ENCODE results near the gene SPECC1. TPM values are rescaled to one million over a fixed set of nuclear protein-coding genes. Genes with fewer than 3 reads are reported as not detected.

The SPECC1 gene
- total RNA-seq, 1 donor from 2014 or later = 31.0 TPM

DNA sequence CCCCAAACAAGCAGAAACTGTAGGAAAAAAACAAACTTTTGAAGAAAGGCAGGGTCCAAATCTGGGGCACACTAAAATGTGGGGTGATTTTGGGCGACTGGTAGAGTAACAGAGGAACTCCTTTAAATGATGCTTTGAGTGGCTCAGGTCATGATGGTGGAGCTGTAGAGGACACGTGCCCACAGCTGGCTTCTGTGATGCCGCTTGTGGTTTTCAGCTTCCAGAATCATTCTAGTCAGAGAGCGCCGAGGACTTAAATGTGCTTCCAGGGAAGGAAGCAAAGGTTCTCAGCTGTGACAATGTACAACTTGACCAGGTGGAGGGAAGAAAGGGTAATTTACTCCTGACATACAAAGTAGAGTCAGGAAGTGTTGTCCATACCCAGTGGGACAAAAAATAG lies 295.8 kb downstream of the SPECC1 start:
- TF ChIP-seq, protein P1, sequence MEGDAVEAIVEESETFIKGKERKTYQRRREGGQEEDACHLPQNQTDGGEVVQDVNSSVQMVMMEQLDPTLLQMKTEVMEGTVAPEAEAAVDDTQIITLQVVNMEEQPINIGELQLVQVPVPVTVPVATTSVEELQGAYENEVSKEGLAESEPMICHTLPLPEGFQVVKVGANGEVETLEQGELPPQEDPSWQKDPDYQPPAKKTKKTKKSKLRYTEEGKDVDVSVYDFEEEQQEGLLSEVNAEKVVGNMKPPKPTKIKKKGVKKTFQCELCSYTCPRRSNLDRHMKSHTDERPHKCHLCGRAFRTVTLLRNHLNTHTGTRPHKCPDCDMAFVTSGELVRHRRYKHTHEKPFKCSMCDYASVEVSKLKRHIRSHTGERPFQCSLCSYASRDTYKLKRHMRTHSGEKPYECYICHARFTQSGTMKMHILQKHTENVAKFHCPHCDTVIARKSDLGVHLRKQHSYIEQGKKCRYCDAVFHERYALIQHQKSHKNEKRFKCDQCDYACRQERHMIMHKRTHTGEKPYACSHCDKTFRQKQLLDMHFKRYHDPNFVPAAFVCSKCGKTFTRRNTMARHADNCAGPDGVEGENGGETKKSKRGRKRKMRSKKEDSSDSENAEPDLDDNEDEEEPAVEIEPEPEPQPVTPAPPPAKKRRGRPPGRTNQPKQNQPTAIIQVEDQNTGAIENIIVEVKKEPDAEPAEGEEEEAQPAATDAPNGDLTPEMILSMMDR (IDR thresholded peaks at IDR 0.05) = no peak
- ATAC-seq (no peak), DNase-seq (no peak)
- Histone ChIP-seq H3K27ac (no peak overlapping the region), H3K36me3 (no peaks in the 10 kb centered on the region), H3K4me3 (no peak overlapping the region), H3K4me1 (no peaks in the 10 kb centered on the region), H3K9me3 (peaks cover 13% of the 10 kb centered on the region), H3K27me3 (no peaks in the 10 kb centered on the region)
- intact Hi-C loops (cut with DNase I) = no loop called here

DNA sequence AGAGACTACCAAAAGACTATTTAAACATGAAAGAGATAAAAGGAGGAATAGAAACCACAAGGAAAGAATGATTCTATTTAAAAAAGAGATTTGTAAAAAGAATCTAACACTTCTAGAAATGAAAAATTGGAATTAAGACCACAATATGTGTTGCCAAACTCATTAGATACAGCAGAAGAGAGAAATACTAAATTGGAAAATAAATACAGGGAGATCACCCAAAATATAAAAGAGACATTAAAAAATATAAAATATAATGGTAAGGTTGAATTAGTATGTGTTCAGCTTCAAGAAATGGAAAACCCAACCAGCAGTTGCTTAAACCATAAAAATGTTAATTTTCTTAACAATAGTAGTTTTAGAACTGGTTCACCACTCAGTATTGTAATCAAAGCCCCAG lies 297.8 kb downstream of the SPECC1 start:
- Histone ChIP-seq H3K36me3 (no peaks in the 10 kb centered on the region), H3K27ac (no peak overlapping the region), H3K4me1 (no peaks in the 10 kb centered on the region), H3K27me3 (no peaks in the 10 kb centered on the region), H3K9me3 (peaks cover 13% of the 10 kb centered on the region), H3K4me3 (no peak overlapping the region)
- intact Hi-C loops (cut with DNase I) = no loop called here
- ATAC-seq (no peak), DNase-seq (no peak)
- TF ChIP-seq, protein P1 (IDR thresholded peaks at IDR 0.05) = no peak

DNA sequence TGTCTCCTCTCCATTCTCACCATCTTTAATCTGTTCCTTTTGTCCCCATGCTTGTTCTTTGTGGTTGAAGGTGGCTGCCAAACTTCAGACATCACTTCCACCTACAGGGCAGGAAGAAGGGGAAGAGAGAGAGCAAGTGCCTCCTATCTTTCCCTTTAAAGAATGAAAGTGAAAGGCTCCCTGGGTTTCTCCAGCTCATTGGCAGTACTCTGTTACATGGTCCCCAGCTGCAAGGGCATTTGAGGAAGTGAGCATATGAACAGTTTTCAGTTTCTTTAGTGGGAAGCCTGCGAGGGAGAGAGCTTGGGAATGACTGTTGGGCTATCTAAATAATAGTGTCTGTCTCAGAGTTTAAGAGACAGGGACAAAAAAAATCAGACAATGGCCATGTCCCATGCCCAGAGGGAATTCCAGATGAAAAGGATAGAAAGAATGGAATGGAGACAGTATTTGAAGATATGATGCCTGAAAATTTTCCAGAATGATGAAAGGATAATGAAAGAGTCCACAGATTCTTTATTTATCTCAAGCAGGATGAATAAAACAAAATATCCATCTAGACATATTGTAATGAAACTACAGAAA lies 298.3 kb downstream of the SPECC1 start:
- intact Hi-C loops (cut with DNase I) = no loop called here
- no peak for DNase-seq
- H3K4me3 ChIP-seq = no peak overlapping the region
- no peaks in the 10 kb centered on the region for H3K4me1 ChIP-seq
- H3K27me3 ChIP-seq = no peaks in the 10 kb centered on the region
- no peak overlapping the region for H3K27ac ChIP-seq
- peaks cover 13% of the 10 kb centered on the region for H3K9me3 ChIP-seq
- TF ChIP-seq, protein P1 (IDR thresholded peaks at IDR 0.05) = no peak
- no peaks in the 10 kb centered on the region for H3K36me3 ChIP-seq
- peak; percentile 61 for ATAC-seq

DNA sequence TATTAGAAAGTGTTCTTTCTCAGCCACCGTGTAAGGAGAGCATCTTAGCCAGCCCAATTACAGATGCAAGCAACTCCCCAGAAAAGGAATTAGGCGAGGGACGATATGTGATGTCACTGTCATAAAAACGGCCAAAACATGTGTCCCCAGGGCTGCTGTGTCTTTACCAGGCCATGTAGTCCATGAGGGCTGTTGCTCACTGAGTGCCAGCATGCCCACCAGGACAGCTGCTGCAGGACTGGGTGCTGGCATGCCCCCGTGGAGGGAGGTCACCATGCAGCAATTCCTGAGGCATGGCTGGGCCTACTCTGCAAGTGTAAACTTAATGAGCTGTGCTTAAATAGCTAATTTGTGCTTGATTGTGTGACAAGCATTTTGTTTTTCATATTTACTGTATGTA lies 301.3 kb downstream of the SPECC1 start:
- Histone ChIP-seq H3K4me1 (no peaks in the 10 kb centered on the region), H3K27ac (no peak overlapping the region), H3K9me3 (peaks cover 13% of the 10 kb centered on the region), H3K4me3 (no peak overlapping the region), H3K27me3 (no peaks in the 10 kb centered on the region), H3K36me3 (no peaks in the 10 kb centered on the region)
- TF ChIP-seq, protein P1 (IDR thresholded peaks at IDR 0.05) = no peak
- intact Hi-C loops (cut with DNase I) = no loop called here
- DNase-seq = no peak
- ATAC-seq = no peak

DNA sequence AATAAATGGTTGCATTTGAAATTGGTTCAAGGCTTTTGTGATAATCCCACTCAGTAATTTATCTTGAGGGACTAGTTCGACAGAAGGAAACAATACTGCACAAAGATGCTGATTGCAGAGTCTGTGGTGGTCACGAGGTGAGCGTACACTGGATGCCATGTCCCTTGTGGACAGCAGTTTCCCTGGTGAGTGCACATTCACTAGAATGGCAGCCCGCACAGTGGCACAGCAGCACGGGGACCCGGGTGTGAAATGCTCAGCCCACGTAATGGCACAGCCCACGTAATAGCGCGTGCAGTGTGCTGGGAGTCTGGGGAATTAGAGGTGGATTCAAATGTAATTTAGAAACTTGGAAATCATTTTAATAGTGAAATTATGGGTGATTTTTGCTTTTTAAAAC lies 304.1 kb downstream of the SPECC1 start:
- H3K27ac ChIP-seq = no peak overlapping the region
- no peaks in the 10 kb centered on the region for H3K36me3 ChIP-seq
- no peaks in the 10 kb centered on the region for H3K9me3 ChIP-seq
- ATAC-seq (no peak), DNase-seq (no peak)
- H3K4me3 ChIP-seq = no peak overlapping the region
- TF ChIP-seq, protein P1 (IDR thresholded peaks at IDR 0.05) = no peak
- intact Hi-C loops (cut with DNase I) = no loop called here
- H3K4me1 ChIP-seq = no peaks in the 10 kb centered on the region
- no peaks in the 10 kb centered on the region for H3K27me3 ChIP-seq

DNA sequence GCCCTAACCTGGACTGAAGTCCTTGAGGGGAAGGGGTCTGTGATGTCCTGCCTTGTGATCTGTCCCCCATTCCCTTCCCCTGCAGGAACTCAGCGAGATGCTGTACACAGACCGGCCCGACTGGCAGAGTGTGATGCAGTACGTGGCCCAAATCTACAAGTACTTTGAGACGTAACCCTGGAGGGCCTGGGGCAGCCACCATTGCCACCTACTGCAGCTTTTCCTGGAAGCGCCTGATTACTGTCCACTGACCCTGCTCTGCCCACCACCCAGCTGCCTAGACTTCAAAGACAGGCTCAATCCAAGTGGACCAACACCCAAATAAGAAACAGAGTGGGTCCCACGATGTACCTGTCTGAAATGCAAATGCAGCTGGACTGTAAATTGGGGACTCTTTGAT lies 304.7 kb downstream of the SPECC1 start:
- DNase-seq = no peak
- ATAC-seq = no peak
- H3K9me3 ChIP-seq = no peaks in the 10 kb centered on the region
- H3K4me3 ChIP-seq = no peak overlapping the region
- H3K27me3 ChIP-seq = no peaks in the 10 kb centered on the region
- no peak overlapping the region for H3K27ac ChIP-seq
- no peaks in the 10 kb centered on the region for H3K36me3 ChIP-seq
- TF ChIP-seq, protein P1 (IDR thresholded peaks at IDR 0.05) = no peak
- intact Hi-C loops (cut with DNase I) = no loop called here
- no peaks in the 10 kb centered on the region for H3K4me1 ChIP-seq
